BJ (cell line): ENCODE data around the gene CEACAM21. TPM values are rescaled to one million over a fixed set of nuclear protein-coding genes. Genes with fewer than 3 reads are reported as not detected.

Experiments used
- CTCF ChIA-PET: fragments of 350-600 bp; formaldehyde crosslinking; extraction: SDS; loops from one replicate; lab custom pipeline; 2021; ENCODE audit warnings: antibody characterized with exemption, inconsistent platforms; lab: Yijun Ruan, JAX
- POLR2A ChIA-PET: fragments of 300-600 bp; sonication (Branson Sonifier 250); formaldehyde crosslinking; extraction: SDS; loops from one replicate; lab custom pipeline; 2021; ENCODE audit warnings: antibody characterized with exemption; lab: Charles Lee
- DNase-seq: peaks from one replicate; pipeline ENCODE4 v3.0.0-alpha.2; 2011; ENCODE audit warnings: low read depth
- H3K27me3 ChIP-seq: 2 replicates; pipeline ENCODE4 v1.6.0; 2011; ENCODE audit warnings: low read length; ENCODE audit not compliant: control insufficient read depth, insufficient read depth
- H3K36me3 ChIP-seq: 2 replicates; pipeline ENCODE4 v1.5.1; 2011; ENCODE audit warnings: low read length; ENCODE audit not compliant: control insufficient read depth, insufficient read depth
- H3K4me3 ChIP-seq: 2 replicates; pipeline ENCODE4 v1.5.1; 2011; ENCODE audit warnings: low read depth, mild to moderate bottlenecking, control low read depth, low read length
- CTCF ChIP-seq: IDR thresholded peaks from 2 replicates; pipeline ENCODE4 v1.5.1; 2011; ENCODE audit warnings: low read depth, mild to moderate bottlenecking, control low read depth, inconsistent platforms, low read length, moderate library complexity; ENCODE audit not compliant: insufficient read depth
- polyA plus RNA-seq: library from polyadenylated mRNA; depleted of rRNA; stranded (reverse); fragments of >200 nt; gene quantifications from 2 replicates; pipeline ENCODE4 v1.2.3, GENCODE V29; 2011

CEACAM21 gene
- polyA plus RNA-seq, 1 experiment, result not detected

- CTCF ChIA-PET, result interaction anchor here (0.7 to 3.0 kb wide), 3 partner anchors 16 to 49 kb away, joined by 3 to 10 read pairs (median 4); no protein-coding TSS in a partner anchor
Observed at GRCh38 chr19:41548047-41548446, 27.9 kb upstream of the CEACAM21 start.

GRCh38 chr19:41548954-41549688 lies 26.8 kb upstream of the CEACAM21 start:
- Histone ChIP-seq H3K4me3 (no peak overlapping the region), H3K36me3 (no peaks in the 10 kb centered on the region), H3K27me3 (peaks cover 12% of the 10 kb centered on the region)
- no peak for TF ChIP-seq CTCF
- no peak for DNase-seq
- POLR2A ChIA-PET, result no interaction called here
- CTCF ChIA-PET, result interaction anchor here (0.6 to 1.4 kb wide), 5 partner anchors 15 to 100 kb away, joined by 3 to 6 read pairs (median 5); no protein-coding TSS in a partner anchor

More at GRCh38 chr19:41548047-41548446, 27.9 kb upstream of the CEACAM21 start:
- DNase-seq, result no peak
- POLR2A ChIA-PET, result no interaction called here
- H3K4me3 ChIP-seq, result no peak overlapping the region
- TF ChIP-seq CTCF, result no peak
- H3K27me3 ChIP-seq, result peaks cover 12% of the 10 kb centered on the region
- H3K36me3 ChIP-seq, result no peaks in the 10 kb centered on the region

GRCh38 chr19:41549884-41550283 lies 26.1 kb upstream of the CEACAM21 start:
- TF ChIP-seq CTCF, result no peak

GRCh38 chr19:41551212-41551610 lies 24.8 kb upstream of the CEACAM21 start:
- peaks cover 10% of the 10 kb centered on the region for H3K27me3 ChIP-seq
- CTCF ChIA-PET, result interaction anchor here (1.3 kb wide), 1 partner anchor 13 kb away, joined by 5 read pairs; no protein-coding TSS in a partner anchor
- POLR2A ChIA-PET, result no interaction called here

More at GRCh38 chr19:41549884-41550283, 26.1 kb upstream of the CEACAM21 start:
- Histone ChIP-seq H3K36me3 (no peaks in the 10 kb centered on the region), H3K27me3 (peaks cover 10% of the 10 kb centered on the region), H3K4me3 (no peak overlapping the region)
- ChIA-PET POLR2A (no interaction called here), CTCF (interaction anchor here (1.2 kb wide), 2 partner anchors 14 to 21 kb away, joined by 5 to 6 read pairs; no protein-coding TSS in a partner anchor)
- no peak for DNase-seq

More at GRCh38 chr19:41551212-41551610, 24.8 kb upstream of the CEACAM21 start:
- no peaks in the 10 kb centered on the region for H3K36me3 ChIP-seq
- H3K4me3 ChIP-seq, result no peak overlapping the region
- no peak for DNase-seq
- TF ChIP-seq CTCF, result no peak
